Activated T-cell treated with anti-CD3 and anti-CD28 coated beads for 24 hours (primary cell): ENCODE data around the gene DHCR24.
"Not testable (repeated sequence)": the region's sequence is repeated elsewhere in the genome, so short reads cannot be mapped to it uniquely, and the experiment has no call there.

Source experiments
- DNase-seq: peaks from one replicate; pipeline ENCODE4 v3.0.0-alpha.2; 2020; ENCODE audit warnings: low read depth

Gene DHCR24

DNA sequence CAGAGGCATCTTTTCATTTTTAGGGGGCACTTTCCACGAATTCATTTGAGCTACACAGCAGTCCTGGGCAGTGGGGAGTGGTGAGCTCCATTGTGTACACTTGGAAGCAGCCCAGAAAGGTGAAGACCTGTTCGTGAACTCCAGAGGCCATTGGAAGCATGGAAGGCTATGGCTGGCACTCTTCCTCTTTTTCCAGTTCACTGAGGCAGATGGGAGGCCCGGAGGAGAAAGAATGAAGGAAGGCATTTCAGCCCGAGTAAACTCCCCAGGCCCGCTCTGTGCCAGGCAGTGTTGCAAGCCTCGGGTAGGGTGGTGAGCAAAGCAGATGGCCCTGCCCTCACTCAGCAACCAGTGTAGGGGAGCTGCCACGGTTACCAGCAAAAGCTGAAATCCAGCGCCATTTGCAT, 673 bp upstream of the DHCR24 start:
- no peak for DNase-seq

DNA sequence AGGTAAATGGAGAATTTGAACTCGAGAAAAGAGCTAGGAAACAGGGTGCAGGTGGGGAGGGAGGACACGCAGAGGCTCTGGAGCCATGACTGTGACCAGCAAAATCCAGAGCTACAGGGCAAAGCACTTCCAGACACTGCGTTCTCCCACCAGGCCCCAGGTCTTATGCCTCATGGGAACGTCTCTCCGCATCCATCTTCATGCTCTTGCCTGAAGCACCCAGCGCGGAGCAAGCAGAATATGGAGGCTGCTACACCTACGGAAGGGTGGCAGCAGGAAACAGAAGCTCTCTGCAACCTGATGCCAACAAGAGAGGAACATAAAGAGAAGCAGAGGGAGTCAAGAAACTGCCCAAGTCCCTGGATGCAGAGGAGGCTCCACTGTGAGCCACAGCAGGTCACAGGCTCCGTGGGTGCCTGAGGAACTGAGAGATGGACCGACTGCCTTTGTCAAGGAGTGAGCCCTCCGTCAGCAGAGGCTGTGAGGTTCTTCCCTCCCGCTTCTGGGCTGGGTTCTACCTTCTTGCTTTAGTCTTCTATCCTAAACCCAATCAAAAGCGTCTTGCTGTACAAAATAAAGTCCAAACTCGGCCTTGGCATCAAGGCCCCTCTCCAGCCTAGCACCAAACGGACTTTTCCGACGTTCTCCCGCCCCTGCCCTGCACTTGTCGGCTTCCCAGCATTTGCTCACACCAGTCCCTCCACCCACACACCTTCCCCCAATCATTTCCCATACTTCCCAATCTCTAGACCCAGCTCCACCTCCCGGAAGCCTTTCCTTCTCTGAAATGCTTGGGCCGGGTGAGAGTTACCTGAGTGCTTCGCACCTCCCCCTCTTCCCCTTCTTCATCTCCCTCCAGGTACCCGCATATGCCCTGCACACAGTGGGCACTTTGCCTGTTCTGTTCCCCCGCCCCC, 930 bp downstream of the DHCR24 start:
- no peak for DNase-seq

DNA sequence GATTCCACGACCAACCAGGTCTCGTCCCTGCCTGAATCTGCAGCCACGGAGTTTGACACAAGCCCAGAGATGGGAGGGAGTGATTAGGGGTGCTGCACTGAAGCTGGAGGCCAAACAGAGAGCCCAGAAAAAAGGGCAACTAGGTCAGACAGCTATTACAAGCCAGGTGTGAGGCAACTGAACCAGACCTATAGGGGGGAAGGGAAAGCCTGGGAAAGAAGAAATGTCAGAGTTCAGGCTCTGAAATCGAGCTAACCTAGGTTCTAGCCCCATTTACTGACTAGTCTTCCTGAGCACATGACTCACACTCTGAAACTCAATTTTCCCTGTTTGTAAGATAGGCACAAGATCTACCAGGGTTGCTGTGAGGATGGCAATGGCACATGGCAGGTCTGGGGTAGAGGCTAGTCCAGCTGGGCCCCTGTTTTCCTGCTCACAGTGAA, 1.7 kb downstream of the DHCR24 start:
- no peak for DNase-seq

DNA sequence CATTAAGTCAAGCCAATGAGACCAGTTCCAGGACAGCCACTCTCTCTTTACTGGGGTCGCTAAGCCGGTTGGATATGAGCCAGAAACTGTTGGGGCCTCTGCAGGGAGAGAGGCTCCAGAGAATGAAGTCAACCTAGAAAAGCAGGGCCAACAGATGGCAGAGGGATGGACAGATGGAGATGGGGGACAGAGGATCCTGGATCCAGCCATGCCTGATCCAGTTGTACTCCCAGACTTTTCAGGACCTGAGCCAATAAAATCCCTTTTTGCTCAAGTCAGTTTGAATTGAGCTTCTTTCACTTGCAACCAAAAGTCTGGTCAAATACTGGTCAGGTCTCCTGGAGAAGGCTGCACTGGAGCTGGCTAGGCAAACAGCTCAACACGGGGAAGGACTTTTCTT, 2.2 kb downstream of the DHCR24 start:
- no peak for DNase-seq

DNA sequence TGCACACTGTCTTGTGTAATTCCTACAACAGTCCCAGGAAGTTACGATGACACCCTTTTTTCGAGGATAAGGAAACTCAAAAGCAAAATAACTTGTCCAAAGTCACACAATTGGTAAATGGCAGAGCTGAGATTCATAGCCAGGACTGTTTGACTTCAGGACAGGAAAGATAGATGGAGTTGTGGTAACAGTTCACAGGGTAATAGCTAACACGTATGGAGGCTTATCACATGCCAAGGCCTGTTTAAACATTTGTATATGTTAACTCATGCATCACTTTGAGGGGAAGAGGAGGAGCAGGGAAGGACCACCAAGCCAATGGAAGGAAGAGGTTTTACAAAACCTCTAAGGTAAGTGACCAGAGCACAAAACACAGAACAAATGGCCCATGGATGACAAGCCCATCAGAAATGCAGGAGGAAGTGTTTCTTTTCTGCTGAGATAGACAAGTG, 2.8 kb downstream of the DHCR24 start:
- no peak for DNase-seq

DNA sequence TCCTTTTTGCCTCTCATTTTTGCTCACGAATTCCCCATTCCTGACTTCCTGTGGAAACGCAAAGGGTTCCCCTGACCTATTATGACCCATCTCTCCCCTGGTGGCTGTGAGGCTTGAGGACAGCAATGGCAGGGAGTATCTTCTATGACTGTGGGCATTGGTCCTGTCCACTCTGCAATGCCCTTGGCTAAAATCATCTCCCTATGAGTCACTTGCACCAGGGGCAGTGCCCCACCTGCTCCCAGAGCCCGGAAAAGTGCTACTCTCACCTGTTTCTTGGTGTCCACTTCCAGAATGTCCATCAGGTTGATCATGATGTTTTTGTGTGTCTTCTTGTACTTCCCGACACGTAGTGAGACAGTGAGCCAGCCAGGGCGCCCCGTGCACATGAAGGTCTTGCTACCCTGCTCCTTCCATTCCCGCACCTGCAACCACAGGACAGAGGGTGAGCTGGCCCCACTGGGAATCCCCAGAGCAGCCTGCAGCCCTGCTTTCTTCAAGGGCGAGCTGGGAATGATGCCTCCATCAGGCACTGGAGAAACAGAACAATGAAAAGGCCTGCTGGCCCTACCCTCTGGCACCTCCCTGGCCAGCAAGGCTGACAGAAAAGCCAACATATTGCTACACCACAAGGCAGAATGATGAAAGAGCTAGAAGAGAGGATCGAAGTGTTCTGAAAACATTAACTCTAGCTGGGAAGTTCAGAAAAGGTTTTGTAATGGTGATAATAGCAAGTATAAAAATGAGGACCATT, 3.5 kb downstream of the DHCR24 start:
- DNase-seq = no peak

DNA sequence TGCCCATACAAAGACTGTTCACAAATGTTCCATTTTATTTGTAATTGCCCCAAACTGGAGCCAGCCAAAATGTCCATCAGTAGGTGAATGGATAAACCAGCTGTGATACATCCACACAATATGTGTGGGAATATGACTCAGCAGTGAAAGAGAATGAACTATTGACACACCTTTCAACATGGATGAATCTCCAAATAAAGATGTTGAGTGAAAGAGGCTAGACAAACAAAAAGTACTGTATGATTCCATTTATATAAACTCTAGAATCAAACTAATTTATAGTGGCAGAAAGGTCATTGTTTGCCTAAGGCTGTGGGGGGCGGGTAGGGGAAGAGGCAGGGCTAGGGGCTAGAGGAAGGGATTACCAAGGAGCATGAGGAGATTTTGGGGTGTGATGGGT, 4.5 kb downstream of the DHCR24 start:
- DNase-seq = no peak

DNA sequence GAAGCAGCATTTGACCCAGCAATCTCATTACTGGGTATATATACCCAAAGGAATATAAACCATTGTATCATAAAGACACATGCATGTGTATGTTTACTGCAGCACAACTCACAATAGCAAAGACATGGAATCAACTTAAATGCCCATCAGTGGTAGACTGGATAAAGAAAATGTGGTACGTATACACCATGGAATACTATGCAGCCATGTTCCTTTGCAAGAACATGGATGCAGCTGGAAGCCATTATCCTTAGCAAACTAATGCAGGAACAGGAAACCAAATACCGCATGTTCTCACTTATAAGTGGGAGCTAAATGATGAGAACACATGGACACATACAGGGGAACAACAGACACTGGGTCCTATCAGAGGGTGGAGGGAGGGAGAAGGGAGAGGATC, 5.4 kb downstream of the DHCR24 start:
- not testable (repeated sequence) for DNase-seq

DNA sequence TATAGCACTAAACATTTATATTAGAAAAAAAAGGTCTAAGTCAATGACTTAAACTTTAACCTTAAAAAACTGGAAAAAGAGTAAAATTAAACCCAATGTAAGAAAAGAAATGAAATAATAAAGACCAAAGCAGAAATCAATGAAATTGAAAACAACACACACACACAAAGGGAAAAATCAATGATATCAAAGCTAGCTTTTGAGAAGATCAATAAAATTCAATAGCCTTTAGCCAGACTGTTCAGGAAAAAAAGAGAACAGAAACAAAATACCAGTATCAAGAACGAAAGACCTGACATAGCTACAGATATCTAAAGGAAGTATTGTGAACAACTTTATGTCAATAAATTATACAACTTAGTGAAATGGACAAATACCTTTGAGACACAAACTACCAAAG, 7.1 kb downstream of the DHCR24 start:
- DNase-seq = no peak

DNA sequence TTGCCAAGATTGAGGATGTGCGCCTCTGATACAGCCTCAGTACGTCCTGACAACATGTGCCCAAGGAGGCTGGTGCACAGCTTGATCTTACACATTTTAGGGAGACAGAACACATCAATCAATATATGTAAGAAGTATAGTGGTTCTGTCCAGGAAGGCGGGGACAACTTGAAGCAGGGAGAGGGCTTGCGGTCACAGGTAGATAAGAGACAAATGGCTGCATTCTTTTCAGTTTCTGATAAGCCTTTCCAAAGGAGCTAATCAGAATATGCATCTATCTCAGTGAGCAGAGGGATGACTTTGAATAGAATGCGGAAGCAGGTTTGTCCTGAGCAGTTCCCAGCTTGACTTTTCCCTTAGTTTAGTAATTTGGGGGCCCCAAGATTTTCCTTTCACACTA, 10.2 kb downstream of the DHCR24 start:
- DNase-seq = no peak

DNA sequence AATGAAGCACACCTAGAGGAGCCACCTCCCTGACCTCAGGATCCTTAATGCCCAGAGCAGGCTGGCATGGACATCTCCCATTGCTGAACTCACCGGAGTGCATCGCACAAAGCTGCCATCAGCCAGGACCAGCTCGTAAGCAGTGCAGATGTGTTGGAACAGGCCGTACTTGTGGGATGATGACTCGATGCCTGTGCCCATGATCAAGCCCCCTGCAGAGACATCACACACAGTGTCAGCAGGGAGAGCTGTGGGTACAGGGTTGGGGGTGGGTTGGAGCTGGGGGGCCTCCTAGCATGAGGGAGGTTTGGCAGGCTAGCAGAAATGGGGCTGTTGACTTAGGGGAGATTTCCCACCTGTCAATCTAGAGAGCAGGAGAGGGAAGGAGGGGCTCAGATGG, 12.0 kb downstream of the DHCR24 start:
- DNase-seq = no peak

DNA sequence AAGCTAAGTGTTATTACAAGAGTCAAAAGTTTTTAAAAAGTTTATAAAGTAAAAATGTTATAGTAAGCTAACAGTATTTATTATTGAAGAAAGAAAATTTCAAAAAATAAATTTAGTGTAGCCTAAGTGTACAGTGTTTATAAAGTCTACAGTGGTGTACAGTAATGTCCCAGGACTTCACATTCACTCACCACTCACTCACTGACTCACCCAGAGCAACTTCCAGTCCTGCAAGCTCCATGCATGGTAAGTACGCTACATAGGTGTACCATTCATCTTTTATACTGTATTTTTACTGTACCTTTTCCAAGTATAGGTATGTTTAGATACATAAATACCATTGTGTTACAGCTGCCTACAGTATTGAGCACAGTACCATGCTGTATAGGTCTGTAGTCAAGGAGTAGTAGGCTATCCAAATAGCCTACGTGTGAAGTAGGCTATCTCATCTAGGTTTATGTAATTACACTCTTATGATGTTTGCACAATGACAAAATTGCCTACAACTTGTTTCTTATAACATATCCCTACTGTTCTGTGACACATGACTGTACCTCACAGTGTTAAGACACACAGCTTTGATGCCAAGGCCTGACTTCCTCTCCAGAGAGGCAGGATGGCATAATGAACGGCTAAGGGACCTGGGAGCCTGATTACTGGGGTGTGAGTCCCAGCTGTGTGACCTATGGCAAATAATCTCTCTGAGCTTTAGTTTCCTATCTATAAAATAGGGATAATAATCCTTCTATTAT, 12.7 kb downstream of the DHCR24 start:
- no peak for DNase-seq

DNA sequence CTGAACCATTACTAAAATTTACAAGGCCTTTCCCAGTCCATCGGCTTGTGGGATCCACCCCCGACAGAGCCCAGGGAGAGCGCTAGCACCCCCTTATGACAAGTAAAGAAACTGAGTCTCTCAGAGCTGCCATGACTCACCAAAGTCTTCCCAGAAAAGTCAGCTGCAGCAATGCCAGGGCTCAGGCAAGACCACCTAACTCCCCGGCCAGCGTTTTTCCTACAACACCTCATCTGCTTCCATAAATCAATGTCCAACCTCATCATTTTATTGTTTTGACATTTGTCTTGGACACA, 15.0 kb downstream of the DHCR24 start:
- DNase-seq = no peak

DNA sequence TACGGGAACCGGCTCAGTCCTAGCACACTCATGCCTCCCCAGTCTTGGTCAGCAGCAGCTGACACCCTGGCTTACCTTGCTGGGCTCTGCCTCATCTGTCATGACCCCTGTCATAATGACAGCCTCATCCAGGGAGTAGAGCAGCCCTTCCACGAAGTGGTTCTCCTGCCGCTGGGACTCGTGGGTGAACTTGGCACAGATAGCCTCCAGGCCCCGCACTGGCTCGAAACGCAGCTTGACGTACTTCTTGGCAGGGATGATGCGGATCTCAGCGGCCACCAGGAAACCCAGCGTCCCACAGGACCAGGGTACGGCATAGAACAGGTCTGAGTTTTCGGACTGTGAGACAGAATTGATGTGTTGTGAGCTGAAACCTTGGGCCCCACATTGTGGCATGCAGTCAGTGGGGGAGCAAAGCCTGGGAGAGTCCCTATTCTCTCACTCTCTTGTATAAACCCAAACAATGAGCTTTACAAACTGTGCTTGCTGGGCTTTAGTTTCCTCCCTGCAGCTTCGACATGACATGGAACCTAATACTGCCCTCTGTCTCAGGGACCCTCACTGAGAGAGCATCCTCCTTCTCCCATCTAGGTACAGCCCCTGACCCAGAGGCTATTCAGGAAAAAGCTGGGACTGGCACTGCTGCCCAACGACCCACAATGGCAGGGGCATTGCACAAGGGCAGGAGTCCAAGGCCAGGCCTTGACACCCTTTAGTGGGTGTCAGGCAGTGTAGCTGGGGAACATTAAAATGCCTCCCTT, 15.5 kb downstream of the DHCR24 start:
- no peak for DNase-seq

DNA sequence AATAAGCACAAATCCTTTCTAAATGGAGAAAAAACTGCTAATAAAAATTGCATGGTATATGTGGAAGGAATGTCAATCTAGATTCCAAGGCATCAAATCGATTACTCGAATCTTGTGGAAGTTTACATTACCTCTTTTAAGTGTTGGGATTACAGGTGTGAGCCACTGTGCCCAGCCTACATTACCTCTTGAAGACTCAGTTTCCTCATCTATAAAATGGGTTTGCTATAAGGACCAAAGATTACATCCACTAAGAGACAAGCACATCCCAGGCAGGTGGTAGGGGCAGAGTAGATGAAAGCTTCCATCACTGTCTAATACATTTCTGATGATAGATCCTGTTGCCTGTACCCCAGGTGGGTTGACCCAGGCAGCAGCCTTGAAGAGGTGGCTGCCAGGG, 16.1 kb downstream of the DHCR24 start:
- no peak for DNase-seq

DNA sequence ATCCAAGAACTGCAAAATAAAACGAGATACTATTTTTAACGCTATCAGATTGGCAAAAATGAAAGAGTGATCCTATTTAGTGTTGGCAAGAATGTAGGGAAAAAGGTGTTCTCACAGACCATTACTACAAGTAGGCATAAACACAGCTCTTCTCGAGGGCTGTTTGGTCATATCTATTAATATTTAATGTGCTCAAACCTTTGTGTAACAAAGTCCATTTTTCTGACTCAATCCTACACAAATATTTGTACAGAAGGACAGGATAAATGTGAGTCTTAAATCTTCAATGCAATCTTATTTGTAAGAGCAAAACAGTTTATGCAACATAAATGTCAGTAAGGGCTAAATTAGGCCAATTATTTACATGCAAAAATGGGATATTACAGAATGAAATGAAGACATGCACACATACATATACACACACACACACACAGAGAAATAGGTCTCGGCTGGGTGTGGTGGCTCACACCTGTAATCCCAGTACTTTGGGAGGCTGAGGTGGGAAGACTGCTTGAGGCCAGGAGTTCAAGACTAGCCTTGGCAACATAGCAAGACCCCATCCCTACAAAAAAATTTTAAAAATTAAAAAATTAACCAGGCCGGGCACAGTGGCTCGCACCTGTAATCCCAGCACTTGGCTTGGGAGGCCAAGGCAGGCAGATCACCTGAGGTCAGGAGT, 17.7 kb downstream of the DHCR24 start:
- no peak for DNase-seq

DNA sequence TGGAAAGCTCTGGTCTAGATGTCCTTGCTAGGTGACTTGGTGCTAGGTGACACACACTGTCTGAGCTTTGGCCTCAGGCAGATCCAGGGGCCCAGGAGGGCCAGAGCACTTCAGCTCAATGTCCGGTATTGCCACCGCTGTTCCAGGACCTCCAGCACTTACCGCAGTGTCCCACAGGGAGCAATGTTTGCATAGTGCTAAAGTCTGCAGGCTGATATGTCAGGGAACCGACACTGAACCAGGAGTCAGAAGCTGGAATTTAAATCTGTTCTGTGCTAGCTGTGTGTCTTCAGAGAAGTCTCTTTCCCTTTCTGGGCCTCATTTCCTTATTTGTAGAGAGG, 19.3 kb downstream of the DHCR24 start:
- no peak for DNase-seq

DNA sequence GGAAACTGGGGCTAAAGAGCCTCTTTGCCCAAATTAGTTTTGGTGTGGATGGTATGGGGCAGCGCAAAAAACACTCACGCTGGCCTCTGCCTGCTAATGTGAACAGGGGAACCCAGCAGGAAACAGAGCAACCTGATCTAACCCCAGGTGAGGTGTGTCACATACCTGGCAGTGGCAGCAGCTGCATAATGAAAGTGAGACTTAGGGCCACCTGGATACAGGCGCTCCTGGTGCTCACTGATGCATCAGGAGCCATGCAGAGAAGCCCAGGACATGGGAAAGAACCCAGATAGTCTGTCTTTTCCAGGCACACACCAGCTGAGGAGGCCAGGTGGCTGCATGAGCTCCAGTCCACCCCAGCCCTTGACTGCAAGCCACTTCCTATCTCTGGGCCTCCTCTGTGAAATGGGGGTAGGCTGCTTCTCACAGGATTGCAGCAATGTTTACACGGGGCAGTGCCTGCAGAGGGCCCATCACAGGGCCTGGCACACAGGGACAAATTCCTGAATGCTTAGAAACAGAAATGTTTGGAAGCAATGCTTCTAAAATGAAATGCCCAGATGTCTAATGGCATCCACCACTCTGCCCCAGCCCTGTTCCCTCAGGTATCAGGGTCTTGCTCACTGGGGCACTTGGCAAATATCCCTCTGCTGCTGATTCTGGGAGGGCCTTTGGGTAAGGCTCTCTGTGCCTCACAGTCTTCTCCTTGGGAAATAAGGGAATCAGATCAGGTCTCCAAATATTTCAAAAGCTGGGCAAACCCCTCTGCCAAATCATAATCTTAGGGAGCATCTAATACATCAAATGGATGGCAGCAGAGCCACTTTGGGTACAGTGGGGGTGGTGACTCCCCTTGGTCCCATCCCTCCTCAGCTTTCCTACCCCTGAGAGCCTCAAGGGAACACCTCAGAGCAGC, 19.9 kb downstream of the DHCR24 start:
- DNase-seq = no peak

DNA sequence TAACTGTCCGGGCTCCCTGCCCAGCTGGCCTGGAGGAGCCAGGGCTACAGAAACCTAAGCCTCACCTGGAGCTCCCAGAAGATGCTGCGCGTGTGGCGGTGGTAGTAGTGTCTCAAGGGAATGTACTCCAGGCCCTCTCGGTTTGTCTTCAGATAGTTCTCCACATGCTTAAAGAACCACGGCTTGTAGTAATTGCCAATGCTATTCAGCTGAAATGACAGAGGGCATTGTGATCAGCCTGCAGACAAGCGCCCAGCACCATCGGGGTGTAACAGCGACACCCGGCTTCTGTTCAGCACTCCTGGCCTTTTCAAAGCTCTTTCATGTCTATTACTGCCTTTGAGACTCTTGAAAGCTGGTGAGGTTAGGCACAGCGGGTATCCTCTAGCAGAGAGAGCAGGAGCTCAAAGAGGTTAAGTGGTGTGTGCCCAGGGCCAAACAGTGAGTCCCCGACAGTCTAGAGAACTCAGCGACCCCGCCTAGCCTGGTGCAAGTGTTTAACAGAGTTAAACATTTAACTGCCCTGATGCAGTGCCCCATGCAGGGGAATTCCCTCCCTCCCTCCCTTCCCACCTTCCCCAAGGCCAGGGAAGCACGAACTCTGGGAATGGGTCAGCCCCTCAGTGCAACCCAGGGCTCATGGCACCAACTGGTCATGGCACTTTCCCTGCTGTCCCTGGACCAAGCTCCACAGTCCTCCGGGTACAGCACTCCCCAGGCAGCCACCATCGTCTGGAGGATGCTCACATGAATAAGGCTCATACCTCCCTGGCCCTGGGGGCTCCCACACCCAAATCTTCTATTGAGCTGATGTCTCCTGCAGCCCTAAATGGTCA, 21.5 kb downstream of the DHCR24 start:
- DNase-seq = no peak
